Measurements from ENCODE around the gene GPHN.

The GPHN gene

DNA sequence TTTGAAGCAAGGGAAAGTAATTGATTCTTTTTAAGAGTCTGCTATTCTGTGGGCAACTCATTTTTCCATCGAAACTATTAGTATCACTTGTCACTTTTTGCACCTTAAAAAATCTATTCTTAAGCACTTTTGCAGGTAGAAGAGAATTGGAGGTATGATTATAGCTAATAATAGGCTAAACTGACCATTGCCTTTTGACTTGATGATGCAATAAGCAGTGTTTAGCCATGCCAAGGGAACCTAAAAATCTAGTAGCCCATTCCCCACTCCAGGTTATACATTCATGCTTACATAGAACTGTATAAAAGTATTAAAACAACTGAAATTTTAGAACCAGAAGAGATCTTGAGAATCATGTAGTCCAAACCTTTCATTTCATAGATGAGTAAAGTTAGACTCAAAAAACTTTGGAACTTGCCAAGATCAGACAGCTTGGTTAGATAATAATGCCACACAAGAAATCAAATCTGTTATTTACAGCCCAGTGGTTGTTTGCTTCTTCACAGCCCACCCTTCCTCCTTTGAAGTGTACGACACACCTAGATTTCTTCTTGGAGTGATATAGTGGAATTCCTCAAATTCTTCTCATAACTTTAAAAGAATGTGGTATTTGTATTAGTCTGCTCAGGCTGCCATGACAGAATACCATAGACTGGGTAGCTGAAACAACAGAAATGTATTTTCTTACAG is 659.6 kb downstream of the GPHN start:
- no peak for DNase-seq (ENCODE audit: low spot score)

DNA sequence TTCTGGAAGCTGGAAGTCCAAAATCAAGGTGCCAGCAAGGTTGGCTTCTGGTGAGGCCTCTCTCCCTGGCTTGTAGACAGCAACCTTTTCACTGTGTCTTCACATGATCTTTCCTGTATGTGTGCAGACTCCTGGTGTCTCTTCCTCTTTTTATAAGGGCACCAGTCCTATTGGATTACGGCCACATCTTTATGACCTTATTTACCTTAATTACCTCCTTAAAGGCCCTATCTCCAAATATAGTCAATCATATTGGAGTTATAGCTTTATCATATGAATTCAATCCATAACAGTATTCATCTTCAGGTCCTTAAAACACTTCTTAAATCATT is 660.1 kb downstream of the GPHN start:
- DNase-seq (ENCODE audit: low spot score), result no peak

DNA sequence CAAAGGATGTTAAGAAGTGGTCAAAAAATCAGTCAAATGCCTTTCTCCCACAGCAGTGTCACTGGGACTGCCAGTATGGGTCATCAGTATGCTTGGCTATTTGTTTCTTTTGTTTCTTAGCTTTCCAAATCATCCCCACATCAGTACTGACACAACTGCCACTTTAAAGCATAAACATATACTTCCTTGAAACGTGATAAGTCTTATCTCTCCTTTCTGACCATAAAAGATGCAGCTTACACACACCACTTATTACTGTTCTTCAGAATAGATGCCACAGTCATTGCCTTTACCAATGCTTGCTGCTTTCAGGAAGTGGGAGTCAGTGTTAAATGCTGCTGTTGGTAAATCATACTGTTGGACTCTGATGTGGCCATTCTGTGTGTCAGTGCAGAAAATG is 662.7 kb downstream of the GPHN start:
- DNase-seq (ENCODE audit: low spot score), result no peak

DNA sequence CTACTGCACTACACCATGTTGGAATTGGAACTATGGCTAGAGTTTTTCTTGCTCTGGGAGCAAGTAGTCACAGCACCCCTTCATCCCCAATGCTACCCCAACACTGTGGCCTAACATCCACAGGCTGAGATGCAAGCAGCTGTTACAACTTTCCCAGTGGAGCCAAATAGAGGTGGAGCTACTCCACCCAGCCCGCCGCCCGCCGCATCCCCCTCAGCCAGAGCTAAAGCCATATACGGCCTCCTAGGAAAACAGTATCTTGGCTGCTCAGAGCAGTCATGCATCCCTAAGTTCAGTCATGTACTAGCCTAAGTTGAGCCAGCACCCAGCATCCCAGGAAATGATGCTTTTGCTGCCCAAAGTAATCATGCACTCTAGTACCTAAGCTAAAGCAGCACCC is 664.1 kb downstream of the GPHN start:
- DNase-seq (ENCODE audit: low spot score), result no peak

DNA sequence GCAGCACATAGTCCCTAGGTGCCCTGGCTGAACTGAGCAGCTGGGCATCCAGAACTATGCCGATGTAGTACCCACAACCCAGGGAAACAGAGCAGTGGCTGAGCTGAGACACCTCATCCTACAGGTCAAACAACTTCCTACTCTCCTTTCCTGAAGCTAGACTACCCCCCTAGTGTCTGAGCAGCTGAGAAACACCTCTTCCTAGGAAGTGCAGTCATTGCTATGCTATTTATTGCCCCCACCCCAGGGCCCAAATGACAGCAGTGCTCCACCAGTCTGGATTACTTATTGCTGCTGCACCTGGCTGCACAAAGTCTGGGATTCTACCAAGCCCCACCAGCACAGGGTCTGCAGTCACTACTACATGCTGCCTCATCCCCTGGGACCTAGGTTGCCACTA is 664.6 kb downstream of the GPHN start:
- DNase-seq (ENCODE audit: low spot score), result no peak

DNA sequence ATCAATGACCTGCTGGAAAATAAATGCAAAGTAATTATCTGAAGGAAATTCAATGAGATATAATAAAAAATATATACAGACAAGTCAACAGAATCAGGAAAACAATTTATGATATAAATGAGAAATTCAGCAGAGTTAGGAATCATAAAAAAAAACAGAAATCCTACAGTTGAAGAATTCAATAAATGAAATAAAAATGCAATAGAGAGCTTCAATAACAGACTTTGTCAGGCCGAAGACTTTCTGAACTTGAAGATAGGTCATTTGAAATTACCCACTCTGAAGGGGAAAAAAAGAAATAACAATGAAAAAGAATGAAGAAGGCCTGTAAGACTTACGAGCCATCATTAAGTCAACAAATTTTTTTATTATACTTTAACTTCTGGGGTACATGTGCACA is 665.8 kb downstream of the GPHN start:
- DNase-seq (ENCODE audit: low spot score), result no peak

DNA sequence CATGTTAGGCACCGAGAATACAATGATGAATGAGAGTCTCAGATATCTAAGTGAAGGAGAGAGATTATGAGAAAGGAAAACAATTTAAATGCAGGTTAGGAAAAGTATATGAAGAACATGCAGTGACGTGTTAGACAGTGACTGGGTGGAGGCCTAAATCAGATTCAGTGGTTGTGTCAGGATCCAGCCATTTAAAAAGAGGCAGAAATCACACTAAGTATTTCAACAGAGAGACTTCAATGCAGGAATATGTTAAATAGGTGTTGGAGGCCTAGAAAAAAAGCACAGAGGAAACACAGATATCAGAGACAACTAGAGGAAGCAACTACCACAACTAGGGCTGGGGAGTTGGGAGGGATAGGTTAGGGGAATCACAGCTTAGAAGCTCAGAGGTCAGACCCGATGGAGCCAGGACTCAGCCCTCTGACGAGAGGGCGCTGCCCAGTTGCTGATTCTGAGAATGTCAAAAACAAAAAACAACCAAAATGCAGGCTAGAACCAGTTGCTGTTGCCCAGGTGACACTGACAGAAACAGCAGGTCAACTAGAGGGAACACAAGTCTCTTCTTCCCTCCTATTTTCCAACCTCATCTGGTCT is 678.3 kb downstream of the GPHN start:
- no peak for DNase-seq (ENCODE audit: low spot score)

DNA sequence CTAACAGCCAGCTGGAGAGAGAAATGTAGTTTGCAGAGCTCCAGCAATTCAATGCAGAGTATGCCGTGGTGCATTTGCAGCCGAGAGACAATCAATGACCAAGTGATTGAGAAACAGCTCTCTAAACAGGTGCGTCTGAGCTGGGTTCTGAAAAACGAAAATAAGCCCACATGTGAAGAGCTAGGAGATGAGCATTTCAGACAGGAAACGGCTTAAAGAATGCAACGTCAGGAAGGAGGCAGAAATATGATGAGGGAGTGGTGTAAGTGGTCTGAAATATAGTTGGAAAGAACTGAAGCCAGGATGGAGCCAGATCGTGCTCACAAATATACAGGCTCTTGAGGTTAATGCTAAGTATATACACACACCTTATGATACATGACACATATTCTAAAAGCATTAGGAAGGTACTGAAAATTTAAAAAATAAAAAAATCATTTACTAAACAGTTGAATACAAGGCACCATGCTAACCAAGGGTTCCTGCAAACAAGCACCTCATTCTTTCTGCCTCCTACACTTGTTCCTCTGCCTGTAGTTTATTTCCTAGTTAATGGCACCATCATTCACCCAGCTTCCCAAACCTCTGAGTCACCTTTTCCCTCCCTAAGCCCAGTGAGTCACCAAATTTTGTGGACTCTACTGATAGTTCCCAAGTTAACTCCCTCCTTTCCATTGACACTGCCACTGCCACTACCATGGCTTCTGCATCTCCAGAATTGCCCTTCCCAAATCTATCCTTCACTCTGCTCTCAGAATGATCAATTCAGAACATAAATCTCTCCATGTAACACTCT is 679.0 kb downstream of the GPHN start:
- DNase-seq (ENCODE audit: low spot score), result no peak

DNA sequence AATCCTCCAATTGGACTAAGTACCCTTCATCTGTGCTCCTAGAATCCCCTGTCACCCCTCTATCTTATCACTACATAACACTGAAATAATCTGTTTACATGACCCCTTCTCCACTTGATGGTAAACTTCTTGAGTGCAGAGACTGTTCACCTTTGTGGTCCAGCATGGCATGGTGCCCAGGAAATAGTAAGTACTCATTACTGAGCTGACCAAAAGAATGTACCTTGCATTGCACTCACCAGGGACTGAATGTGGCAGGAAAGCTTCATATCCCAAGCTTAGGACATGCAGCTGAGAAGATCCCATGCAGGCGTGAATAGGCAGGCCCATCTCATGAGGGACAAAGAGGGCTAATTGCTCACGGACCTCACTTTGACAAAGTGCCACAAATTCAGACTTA is 679.9 kb downstream of the GPHN start:
- no peak for DNase-seq (ENCODE audit: low spot score)

DNA sequence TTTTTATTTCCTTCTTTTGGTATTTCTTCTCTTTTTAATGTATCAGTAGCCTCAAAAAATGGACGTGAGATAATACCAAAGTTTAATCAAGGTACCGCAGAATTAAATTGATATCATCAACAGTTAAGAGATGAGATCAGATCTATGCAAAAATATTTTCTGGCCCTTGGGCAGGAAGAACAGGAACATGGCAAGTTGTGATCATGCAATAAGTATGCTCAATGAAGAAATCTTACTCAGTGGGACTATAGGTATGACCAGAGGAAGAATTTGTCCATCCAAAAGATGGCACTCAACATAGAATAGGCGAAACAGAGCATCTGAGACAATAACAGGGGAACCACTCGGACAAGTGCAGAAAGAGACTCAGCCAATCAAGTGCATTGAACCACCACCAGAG is 680.4 kb downstream of the GPHN start:
- no peak for DNase-seq (ENCODE audit: low spot score)

DNA sequence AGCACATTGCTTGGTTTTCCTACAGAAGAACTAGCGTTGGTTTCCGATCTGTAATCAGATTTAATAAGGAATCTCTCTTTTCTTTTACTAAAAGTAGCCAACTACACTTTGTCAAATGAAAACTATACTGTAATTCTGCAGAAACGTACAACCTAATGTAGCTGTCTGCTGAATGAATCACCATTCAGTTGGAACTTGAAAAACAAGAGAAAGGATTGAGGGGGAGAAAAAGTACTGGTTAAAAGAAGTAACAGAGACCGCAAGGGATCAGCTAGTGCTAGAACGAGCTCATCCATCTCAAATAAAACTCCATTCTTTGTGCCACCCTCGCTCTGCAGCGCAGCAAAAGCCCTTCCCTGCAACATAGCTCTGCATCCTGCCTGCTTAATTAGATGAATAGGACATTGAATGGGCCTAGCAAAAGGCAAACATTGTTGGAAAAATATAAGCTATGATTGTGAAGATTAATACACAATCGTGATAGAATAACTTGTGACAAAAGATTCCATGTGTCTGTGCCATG is 683.9 kb downstream of the GPHN start:
- no peak for DNase-seq (ENCODE audit: low spot score)

DNA sequence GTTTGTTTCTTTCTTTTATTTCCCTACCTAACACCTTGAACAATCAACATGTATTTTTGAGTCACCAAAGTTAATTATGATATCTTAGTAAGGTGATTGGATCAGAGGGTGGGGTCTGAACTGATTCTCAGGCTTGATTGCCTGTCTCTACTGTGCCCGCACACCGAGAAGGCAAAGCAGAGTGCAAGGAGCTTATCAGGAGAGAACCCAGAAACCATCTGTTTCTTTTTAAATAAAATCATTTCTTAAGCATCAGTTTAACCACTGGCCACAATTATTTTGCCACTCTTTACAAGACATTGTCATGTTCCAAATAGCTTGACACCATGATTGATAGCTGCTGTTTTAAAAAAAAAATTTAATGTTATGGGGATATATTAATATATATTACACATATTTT is 684.4 kb downstream of the GPHN start:
- DNase-seq (ENCODE audit: low spot score), result no peak

DNA sequence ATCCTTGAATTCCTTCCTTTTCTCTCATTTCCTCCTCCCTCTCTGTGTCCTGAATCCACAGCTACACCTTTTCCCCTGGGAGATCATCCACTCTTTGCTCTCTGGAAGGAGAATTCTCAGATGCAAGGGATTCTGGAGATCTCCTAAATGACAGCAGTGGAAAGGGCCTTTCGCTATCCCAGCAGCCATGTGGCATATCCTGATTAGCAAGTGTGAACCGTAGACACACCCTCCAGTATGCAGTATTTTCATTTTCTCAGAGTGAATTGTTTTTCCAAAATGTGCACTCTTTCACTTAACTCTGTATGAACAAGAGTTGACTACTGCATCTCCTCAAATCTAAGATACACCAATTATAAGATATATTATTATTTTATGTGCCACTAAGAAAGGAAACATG is 687.3 kb downstream of the GPHN start:
- DNase-seq (ENCODE audit: low spot score), result no peak

DNA sequence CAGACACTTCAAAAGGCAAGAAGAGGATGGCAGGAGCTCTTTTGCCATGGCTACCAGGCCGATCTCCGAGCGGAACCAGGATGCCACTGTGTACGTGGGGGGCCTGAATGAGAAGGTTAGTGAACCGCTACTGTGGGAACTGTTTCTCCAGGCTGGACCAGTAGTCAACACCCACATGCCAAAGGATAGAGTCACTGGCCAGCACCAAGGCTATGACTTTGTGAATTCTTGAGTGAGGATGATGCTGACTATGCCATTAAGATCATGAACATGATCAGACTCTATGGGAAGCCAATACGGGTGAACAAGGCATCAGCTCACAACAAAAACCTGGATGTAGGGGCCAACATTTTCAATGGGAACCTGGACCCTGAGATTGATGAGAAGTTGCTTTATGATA is 691.1 kb downstream of the GPHN start:
- DNase-seq (ENCODE audit: low spot score), result no peak

DNA sequence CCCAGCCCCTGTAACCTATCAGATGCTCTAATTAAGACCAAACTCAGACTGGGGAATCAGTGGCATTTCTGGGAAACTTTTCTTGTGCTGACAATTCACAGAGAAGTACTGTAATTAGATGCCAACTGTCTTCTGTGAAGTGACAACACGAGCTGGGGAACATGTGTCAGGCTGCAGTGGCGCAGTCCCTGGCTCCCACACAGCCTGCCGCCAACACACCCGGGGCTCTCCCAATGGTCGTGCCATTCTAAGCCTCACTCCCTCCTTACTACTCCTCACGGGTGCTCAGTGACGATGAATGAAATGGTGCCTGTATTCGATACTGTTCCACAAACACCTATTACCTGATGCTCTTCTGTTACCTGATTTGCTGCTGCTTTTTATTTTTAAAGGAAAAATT is 699.9 kb downstream of the GPHN start:
- DNase-seq (ENCODE audit: low spot score), result no peak

DNA sequence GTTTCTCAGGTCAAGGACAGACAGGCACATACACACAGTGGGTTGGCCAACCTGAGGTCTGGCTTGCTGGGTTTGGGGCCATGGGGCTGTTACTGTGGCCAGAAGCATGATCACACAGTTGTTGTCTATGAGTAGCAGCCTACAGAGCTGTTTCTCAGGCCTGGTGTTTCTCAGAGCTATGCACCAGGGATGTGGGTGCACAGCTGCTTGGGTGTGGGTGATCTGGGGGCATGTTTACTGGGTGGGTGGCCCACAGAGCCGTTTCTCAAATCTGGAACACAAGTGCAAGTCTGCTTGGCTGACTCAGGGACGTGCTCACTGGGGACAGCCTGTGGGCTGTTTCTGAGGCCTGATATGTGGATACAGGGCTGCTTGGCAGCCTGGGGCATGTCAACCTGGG is 710.2 kb downstream of the GPHN start:
- no peak for DNase-seq (ENCODE audit: low spot score)

DNA sequence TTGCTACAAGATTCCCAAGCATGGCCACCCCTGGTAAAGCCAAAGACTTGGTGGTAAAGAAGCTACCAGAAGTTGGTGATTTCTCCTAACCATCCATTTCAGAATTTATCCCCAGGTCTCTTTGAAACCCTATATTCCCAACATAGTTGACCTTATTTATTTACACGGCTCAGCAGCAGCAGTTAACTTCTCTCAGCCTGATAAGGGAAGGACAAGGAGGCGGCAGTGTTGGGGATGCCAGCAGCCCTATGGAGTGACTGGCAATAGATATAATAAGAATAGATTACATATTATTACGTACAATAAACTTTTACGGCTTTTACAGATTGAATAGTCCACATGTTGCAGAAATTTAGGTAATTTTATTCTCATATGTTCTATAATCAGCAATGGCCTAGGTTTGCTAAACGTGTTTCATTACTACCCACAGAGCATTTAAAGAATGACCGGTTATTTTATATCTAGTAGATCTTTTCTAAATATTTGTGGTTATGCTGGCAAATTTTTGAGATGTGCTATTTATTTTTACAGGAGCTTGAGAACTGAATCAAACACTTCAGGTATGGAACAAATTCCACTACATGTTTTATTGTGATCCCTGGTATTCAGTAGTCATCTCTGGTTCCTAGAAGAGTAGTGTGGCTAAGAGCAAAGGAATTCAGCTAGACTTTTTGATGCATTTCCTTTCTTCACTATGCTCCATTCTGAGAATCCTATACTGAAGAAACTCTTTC is 713.5 kb downstream of the GPHN start:
- no peak for DNase-seq (ENCODE audit: low spot score)

DNA sequence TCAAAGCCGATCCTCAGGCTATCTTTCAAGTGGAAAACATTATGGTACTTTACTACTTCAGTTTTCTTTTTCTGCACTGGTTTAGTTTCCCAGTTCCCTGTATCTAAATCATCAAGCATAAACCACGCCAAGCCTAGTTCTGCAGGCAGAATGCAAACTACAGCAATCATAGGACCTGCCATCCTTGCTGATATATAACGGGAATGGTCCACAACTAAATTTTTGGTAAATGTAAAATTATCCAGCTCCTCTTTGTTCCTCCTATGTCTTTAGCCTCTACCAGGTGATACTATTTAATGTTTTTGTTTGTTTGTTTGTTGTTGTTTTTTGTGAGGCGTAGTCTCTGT is 714.0 kb downstream of the GPHN start:
- no peak for DNase-seq (ENCODE audit: low spot score)

DNA sequence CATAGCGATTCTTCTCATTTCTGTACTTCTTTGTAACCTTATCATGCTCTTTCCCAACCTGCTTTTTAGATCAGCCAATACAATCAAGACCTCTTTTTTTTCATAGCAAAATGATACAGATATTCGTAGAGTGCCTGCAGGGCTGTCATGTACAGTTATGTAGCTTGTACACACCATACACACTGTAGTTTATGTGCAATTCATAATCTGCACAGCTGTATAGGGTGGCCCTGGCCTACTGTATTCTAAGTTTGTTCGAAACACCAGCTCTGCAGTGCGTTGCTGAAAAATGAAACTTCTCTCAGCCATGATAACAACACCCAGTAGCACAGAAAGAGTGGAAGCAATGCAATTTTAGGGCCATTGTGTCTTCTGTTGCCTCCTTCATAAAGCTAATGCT is 717.6 kb downstream of the GPHN start:
- no peak for DNase-seq (ENCODE audit: low spot score)

DNA sequence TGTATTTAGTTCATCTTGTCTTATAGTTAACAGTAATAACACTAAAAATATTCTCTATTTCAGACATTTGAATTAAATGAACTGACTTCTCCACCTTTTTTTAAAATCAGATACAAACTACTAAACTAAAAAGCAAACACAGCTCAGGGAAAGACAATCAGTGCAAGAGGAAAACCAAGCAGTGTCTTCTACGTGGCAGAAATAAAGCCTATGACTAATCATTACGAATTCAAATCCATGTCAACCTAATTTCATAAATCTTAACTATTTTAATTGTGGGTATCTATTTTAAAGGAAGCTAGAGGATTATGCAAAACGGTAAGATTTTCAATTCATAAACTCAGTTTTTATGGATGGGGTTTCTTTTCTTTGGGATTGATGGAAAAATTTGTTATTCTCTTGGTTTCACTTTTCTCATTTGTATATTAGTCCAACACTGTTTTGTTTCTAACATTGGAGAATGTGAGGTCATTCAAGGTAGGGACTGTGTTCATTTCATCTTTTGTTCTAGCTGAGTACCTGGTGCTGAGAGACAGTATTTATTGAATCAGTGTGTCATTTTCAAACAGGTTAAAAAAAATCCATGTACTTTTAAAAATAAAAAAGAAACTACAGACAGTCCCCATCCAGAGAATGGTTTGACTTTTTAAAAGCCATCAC is 720.5 kb downstream of the GPHN start:
- DNase-seq (ENCODE audit: low spot score), result no peak
